Thyroid gland (tissue), 4 donors: Measurements from ENCODE around the gene ADCY3.

Source experiments
- CTCF ChIP-seq, 6 experiments: fragments of 200-600 bp in 3 of 6; fragments of 450-650 bp in 3 of 6; sonication (generic) in 3 of 6; IDR thresholded peaks; one replicate each; pipeline ENCODE4 v1.5.1; 2016 to 2019; ENCODE audit warnings: antibody characterized with exemption in 6 of 6, mild to moderate bottlenecking in 2 of 6, inconsistent platforms in 1 of 6, moderate library complexity in 1 of 6
- POLR2A ChIP-seq, 2 donors: fragments of 450-650 bp; IDR thresholded peaks; one replicate each; pipeline ENCODE4 v1.6.1; 2017; ENCODE audit warnings: antibody characterized with exemption in 2 of 2, mild to moderate bottlenecking in 2 of 2, moderate library complexity in 1 of 2

- TF ChIP-seq CTCF (IDR thresholded peaks at IDR 0.05) (no peak), POLR2A (IDR thresholded peaks at IDR 0.05) (no peak)
Measured at GRCh38 chr2:24930768-24931167, 10.7 kb upstream of the ADCY3 start.
